ENCODE data around the gene SYNDIG1L.
A peak's percentile ranks its signal among the peaks of the same experiment; 100 is the strongest.
"Not testable (repeated sequence)": the region's sequence is repeated elsewhere in the genome, so short reads cannot be mapped to it uniquely, and the experiment has no call there.

Gene SYNDIG1L

GRCh38 chr14:74459289-74459946 is 33.4 kb upstream of the SYNDIG1L start:
- Histone ChIP-seq H3K27ac (ENCODE audit: low read depth, low read length) (no peak overlapping the region), H3K4me2 (ENCODE audit: low read depth, low read length, poor library complexity, severe bottlenecking) (no peak overlapping the region), H3K79me2 (ENCODE audit: insufficient read depth, low read length) (no peaks in the 10 kb centered on the region), H2AFZ (ENCODE audit: low read depth, low read length, severe bottlenecking) (no peak overlapping the region), H3F3A (ENCODE audit: insufficient read depth) (no peaks in the 10 kb centered on the region), H3K27me3 (ENCODE audit: low read length) (no peaks in the 10 kb centered on the region), H3K9me3 (ENCODE audit: insufficient read depth, low read length) (no peaks in the 10 kb centered on the region), H3K9ac (ENCODE audit: low read length) (no peak overlapping the region), H4K20me1 (ENCODE audit: low read depth, low read length) (no peaks in the 10 kb centered on the region), H3K4me3 (ENCODE audit: insufficient read depth, low read length, poor library complexity, severe bottlenecking) (no peak overlapping the region), H3K36me3 (ENCODE audit: low read length) (no peaks in the 10 kb centered on the region), H3K9me2 (replicated peaks; ENCODE audit: insufficient read depth, low read length) (no peaks in the 10 kb centered on the region)
- peak; percentile 33 for TF ChIP-seq CTCF (IDR thresholded peaks at IDR 0.05; ENCODE audit: insufficient read depth, low read length, poor library complexity, severe bottlenecking)
- TF ChIP-seq EZH2phosphoT487 (conservative IDR thresholded peaks at IDR 0.05; ENCODE audit: low read length): no peak

- Histone ChIP-seq H3K36me3 (ENCODE audit: low read length) (no peaks in the 10 kb centered on the region), H3K9ac (ENCODE audit: low read length) (no peak overlapping the region), H2AFZ (ENCODE audit: low read depth, low read length, severe bottlenecking) (no peak overlapping the region), H3K4me3 (ENCODE audit: insufficient read depth, low read length, poor library complexity, severe bottlenecking) (no peak overlapping the region), H3K4me2 (ENCODE audit: low read depth, low read length, poor library complexity, severe bottlenecking) (no peak overlapping the region), H4K20me1 (ENCODE audit: low read depth, low read length) (no peaks in the 10 kb centered on the region), H3K79me2 (ENCODE audit: insufficient read depth, low read length) (no peaks in the 10 kb centered on the region), H3K27me3 (ENCODE audit: low read length) (no peaks in the 10 kb centered on the region), H3K27ac (ENCODE audit: low read depth, low read length) (no peak overlapping the region), H3F3A (ENCODE audit: insufficient read depth) (no peaks in the 10 kb centered on the region), H3K9me3 (ENCODE audit: insufficient read depth, low read length) (no peaks in the 10 kb centered on the region), H3K9me2 (replicated peaks; ENCODE audit: insufficient read depth, low read length) (no peaks in the 10 kb centered on the region)
- TF ChIP-seq CTCF (IDR thresholded peaks at IDR 0.05; ENCODE audit: insufficient read depth, low read length, poor library complexity, severe bottlenecking) (no peak), EZH2phosphoT487 (conservative IDR thresholded peaks at IDR 0.05; ENCODE audit: low read length) (no peak)
Measured at GRCh38 chr14:74457565-74457895, 31.5 kb upstream of the SYNDIG1L start.

GRCh38 chr14:74456684-74457564 is 30.9 kb upstream of the SYNDIG1L start:
- no peak overlapping the region for H3K4me2 ChIP-seq (ENCODE audit: low read depth, low read length, poor library complexity, severe bottlenecking)
- TF ChIP-seq EZH2phosphoT487 (conservative IDR thresholded peaks at IDR 0.05; ENCODE audit: low read length): no peak
- no peak for TF ChIP-seq CTCF (IDR thresholded peaks at IDR 0.05; ENCODE audit: insufficient read depth, low read length, poor library complexity, severe bottlenecking)
- H2AFZ ChIP-seq (ENCODE audit: low read depth, low read length, severe bottlenecking): no peak overlapping the region
- H3K9me3 ChIP-seq (ENCODE audit: insufficient read depth, low read length): no peaks in the 10 kb centered on the region
- H3K4me3 ChIP-seq (ENCODE audit: insufficient read depth, low read length, poor library complexity, severe bottlenecking): no peak overlapping the region
- no peak overlapping the region for H3K9ac ChIP-seq (ENCODE audit: low read length)
- no peaks in the 10 kb centered on the region for H3F3A ChIP-seq (ENCODE audit: insufficient read depth)
- H3K27ac ChIP-seq (ENCODE audit: low read depth, low read length): no peak overlapping the region
- no peaks in the 10 kb centered on the region for H4K20me1 ChIP-seq (ENCODE audit: low read depth, low read length)
- H3K36me3 ChIP-seq (ENCODE audit: low read length): no peaks in the 10 kb centered on the region
- no peaks in the 10 kb centered on the region for H3K27me3 ChIP-seq (ENCODE audit: low read length)
- H3K79me2 ChIP-seq (ENCODE audit: insufficient read depth, low read length): no peaks in the 10 kb centered on the region
- H3K9me2 ChIP-seq (replicated peaks; ENCODE audit: insufficient read depth, low read length): no peaks in the 10 kb centered on the region

GRCh38 chr14:74454397-74454796 is 28.4 kb upstream of the SYNDIG1L start:
- H3K9ac ChIP-seq (ENCODE audit: low read length); H3K4me3 ChIP-seq (ENCODE audit: insufficient read depth, low read length, poor library complexity, severe bottlenecking); H3K27ac ChIP-seq (ENCODE audit: low read depth, low read length); H3K9me3 ChIP-seq (ENCODE audit: insufficient read depth, low read length); H3K36me3 ChIP-seq (ENCODE audit: low read length); H4K20me1 ChIP-seq (ENCODE audit: low read depth, low read length); H3F3A ChIP-seq (ENCODE audit: insufficient read depth); H3K79me2 ChIP-seq (ENCODE audit: insufficient read depth, low read length); H3K27me3 ChIP-seq (ENCODE audit: low read length); H2AFZ ChIP-seq (ENCODE audit: low read depth, low read length, severe bottlenecking); H3K9me2 ChIP-seq (replicated peaks; ENCODE audit: insufficient read depth, low read length); H3K4me2 ChIP-seq (ENCODE audit: low read depth, low read length, poor library complexity, severe bottlenecking): not testable (repeated sequence)

Data from SU-DHL-6 (cell line).